OCI-LY3 (cell line): ENCODE data around the gene JDP2.

Experiments used
- H2AFZ ChIP-seq: fragments of 200-600, 300-600 bp; shearing (Covaris generic); 2 replicates; pipeline ENCODE4 v1.6.0; 2014; ENCODE audit warnings: antibody characterized with exemption, low read depth, low read length
- H3K27ac ChIP-seq: fragments of 200-600, 300-600 bp; sonication (generic); 2 replicates; pipeline ENCODE4 v1.5.1; 2014; ENCODE audit warnings: mild to moderate bottlenecking, low read length, moderate library complexity, mixed read lengths
- H3K27me3 ChIP-seq: fragments of 200-600, 300-600 bp; sonication (generic); 2 replicates; pipeline ENCODE4 v1.6.1; 2014; ENCODE audit warnings: low read depth, low read length, mixed read lengths
- H3K36me3 ChIP-seq: fragments of 200-600, 300-600 bp; sonication (generic); replicated peaks from 2 replicates; pipeline ENCODE3; 2014; ENCODE audit warnings: low read depth, low read length, mixed read lengths
- H3K4me1 ChIP-seq: fragments of 300-600, 200-600 bp; sonication (generic); 2 replicates; pipeline ENCODE4 v1.6.1; 2014; ENCODE audit warnings: low read length, mixed read lengths
- H3K4me2 ChIP-seq: fragments of 200-600, 300-600 bp; sonication (generic); 2 replicates; pipeline ENCODE4 v1.6.1; 2014; ENCODE audit warnings: low read length, mixed read lengths
- H3K4me3 ChIP-seq: fragments of 300-600, 200-600 bp; sonication (generic); 2 replicates; pipeline ENCODE4 v1.5.1; 2014; ENCODE audit warnings: antibody characterized with exemption, mild to moderate bottlenecking, low read length, moderate library complexity
- H3K79me2 ChIP-seq: fragments of 300-600, 200-600 bp; shearing (Covaris generic); 2 replicates; pipeline ENCODE4 v1.6.1; 2014; ENCODE audit warnings: mild to moderate bottlenecking, low read length, mixed read lengths
- H3K9ac ChIP-seq: fragments of 300-600, 200-600 bp; shearing (Covaris generic); 2 replicates; pipeline ENCODE4 v1.6.0; 2014; ENCODE audit warnings: mild to moderate bottlenecking, low read length, moderate library complexity
- H3K9me3 ChIP-seq: fragments of 200-600, 300-600 bp; shearing (Covaris generic); 2 replicates; pipeline ENCODE4 v1.6.1; 2014; ENCODE audit warnings: low read length, mixed read lengths; ENCODE audit not compliant: insufficient read depth
- H4K20me1 ChIP-seq: fragments of 200-600, 300-600 bp; sonication (generic); 2 replicates; pipeline ENCODE4 v1.6.1; 2016; ENCODE audit warnings: low read length, mixed read lengths; ENCODE audit not compliant: insufficient read depth
- CTCF ChIP-seq: fragments of 200-600, 300-600 bp; sonication (generic); IDR thresholded peaks from 2 replicates; pipeline ENCODE4 v1.5.1; 2014; ENCODE audit warnings: antibody characterized with exemption, low read length, low read depth
- EZH2phosphoT487 ChIP-seq: fragments of 200-600 bp; shearing (Covaris generic); IDR thresholded peaks from 2 replicates; pipeline ENCODE4 v1.6.1; 2018; ENCODE audit warnings: antibody characterized with exemption, mixed run types, low read depth

Gene JDP2

DNA sequence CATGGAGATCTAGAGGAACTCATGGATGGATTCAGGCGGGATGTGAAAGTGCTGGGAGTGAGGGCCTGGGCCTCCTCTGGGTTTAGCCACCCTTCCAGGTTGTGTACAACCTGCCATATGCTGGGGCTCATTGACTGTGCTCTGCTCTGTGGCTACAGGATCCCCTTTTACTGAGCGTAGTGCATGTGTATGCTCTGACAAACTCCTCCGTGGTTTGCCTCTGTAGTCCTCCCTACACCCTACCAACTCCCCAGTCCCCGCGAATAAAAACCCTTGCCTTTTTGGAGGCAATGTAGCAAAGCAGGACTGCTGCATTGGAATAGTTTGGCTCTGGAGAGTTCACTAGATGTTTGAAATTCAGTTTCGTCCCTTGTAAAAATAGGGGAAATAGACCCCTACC is 17.4 kb downstream of the JDP2 start:
- Histone ChIP-seq H3K36me3 (peaks cover 92% of the 10 kb centered on the region), H3K4me1 (peaks cover 5% of the 10 kb centered on the region; the same call in 1 of the 2 replicates), H3K27me3 (no peaks in the 10 kb centered on the region), H4K20me1 (peaks cover 99% of the 10 kb centered on the region), H3K4me2 (no peak overlapping the region), H3K9me3 (no peaks in the 10 kb centered on the region), H3K79me2 (peaks cover 100% of the 10 kb centered on the region), H2AFZ (no peak overlapping the region), H3K27ac (no peak overlapping the region), H3K9ac (no peak overlapping the region), H3K4me3 (no peak overlapping the region)
- TF ChIP-seq CTCF: no peak
- TF ChIP-seq EZH2phosphoT487: no peak

- Histone ChIP-seq H3K9me3 (no peaks in the 10 kb centered on the region), H3K27me3 (no peaks in the 10 kb centered on the region), H2AFZ (no peak overlapping the region), H3K4me3 (no peak overlapping the region), H3K36me3 (peaks cover 92% of the 10 kb centered on the region), H3K4me2 (no peak overlapping the region), H3K9ac (no peak overlapping the region), H3K27ac (no peak overlapping the region), H3K4me1 (no peaks in the 10 kb centered on the region), H4K20me1 (peaks cover 99% of the 10 kb centered on the region), H3K79me2 (peaks cover 100% of the 10 kb centered on the region)
- TF ChIP-seq CTCF: no peak
- no peak for TF ChIP-seq EZH2phosphoT487
Observed at GRCh38 chr14:75445963-75446362, 18.1 kb downstream of the JDP2 start.

- Histone ChIP-seq H3K4me2 (no peak overlapping the region), H3K27me3 (no peaks in the 10 kb centered on the region), H4K20me1 (peaks cover 99% of the 10 kb centered on the region), H3K36me3 (peaks cover 91% of the 10 kb centered on the region), H3K4me3 (no peak overlapping the region), H2AFZ (no peak overlapping the region), H3K79me2 (peaks cover 100% of the 10 kb centered on the region), H3K27ac (no peak overlapping the region), H3K4me1 (no peaks in the 10 kb centered on the region), H3K9ac (no peak overlapping the region), H3K9me3 (no peaks in the 10 kb centered on the region)
- TF ChIP-seq CTCF (no peak), EZH2phosphoT487 (no peak)
Observed at GRCh38 chr14:75446447-75446846, 18.6 kb downstream of the JDP2 start.

DNA sequence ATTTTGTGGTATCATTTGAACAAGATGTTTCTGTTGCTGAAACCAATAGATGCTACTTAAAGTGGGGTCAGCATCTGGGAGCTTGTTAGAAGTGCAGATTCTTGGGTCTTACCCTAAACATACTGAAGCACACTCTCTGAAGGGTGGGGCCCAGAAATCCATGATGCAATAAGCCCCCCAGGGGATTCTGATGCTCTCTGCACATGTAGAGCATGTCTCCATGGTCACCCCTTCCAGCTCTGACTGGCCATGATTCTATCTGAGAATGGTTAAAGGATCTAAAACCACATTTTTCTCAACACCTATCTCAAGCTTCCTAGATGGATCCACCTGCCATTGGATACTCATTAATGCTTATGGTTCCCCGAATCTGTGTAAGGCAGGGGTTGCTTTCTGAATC is 20.4 kb downstream of the JDP2 start:
- Histone ChIP-seq H3K9ac (no peak overlapping the region), H3K4me1 (peaks cover 6% of the 10 kb centered on the region), H2AFZ (no peak overlapping the region), H4K20me1 (peaks cover 99% of the 10 kb centered on the region), H3K27ac (no peak overlapping the region), H3K9me3 (no peaks in the 10 kb centered on the region), H3K4me2 (no peak overlapping the region), H3K36me3 (peaks cover 90% of the 10 kb centered on the region), H3K4me3 (no peak overlapping the region), H3K79me2 (peaks cover 100% of the 10 kb centered on the region), H3K27me3 (no peaks in the 10 kb centered on the region)
- no peak for TF ChIP-seq EZH2phosphoT487
- TF ChIP-seq CTCF: no peak
